ENCODE data around the gene MBD1.
"Not testable (repeated sequence)": the region's sequence is repeated elsewhere in the genome, so short reads cannot be mapped to it uniquely, and the experiment has no call there.

MBD1 gene

GRCh38 chr18:50289108-50289443 lies 7.8 kb upstream of the MBD1 start:
- no peak for DNase-seq (ENCODE audit: low read depth)

GRCh38 chr18:50288348-50289107 lies 7.2 kb upstream of the MBD1 start:
- DNase-seq (ENCODE audit: low read depth): not testable (repeated sequence)

- peak; percentile 83 for DNase-seq (ENCODE audit: low read depth)
Measured at GRCh38 chr18:50287441-50288347, 6.4 kb upstream of the MBD1 start, which contains the start of gene CXXC1. Gene CXXC1, minus strand, starts transcription at chr18:50287692. Its CDS starts 103 bp downstream, at chr18:50287589.

- no peak for DNase-seq (ENCODE audit: low read depth)
Measured at GRCh38 chr18:50287028-50287440, 5.7 kb upstream of the MBD1 start.

- DNase-seq (ENCODE audit: low read depth): no peak
Measured at GRCh38 chr18:50286391-50287027, 5.2 kb upstream of the MBD1 start.

- DNase-seq (ENCODE audit: low read depth): no peak
Measured at GRCh38 chr18:50285631-50286321, 4.5 kb upstream of the MBD1 start.

GRCh38 chr18:50285071-50285470 lies 3.7 kb upstream of the MBD1 start:
- no peak for DNase-seq (ENCODE audit: low read depth)

GRCh38 chr18:50284255-50284885 lies 3.0 kb upstream of the MBD1 start:
- no peak for DNase-seq (ENCODE audit: low read depth)

GRCh38 chr18:50283469-50284209 lies 2.3 kb upstream of the MBD1 start:
- no peak for DNase-seq (ENCODE audit: low read depth)

GRCh38 chr18:50282521-50283335 lies 1.4 kb upstream of the MBD1 start:
- DNase-seq (ENCODE audit: low read depth): no peak

GRCh38 chr18:50281972-50282520 lies 723 bp upstream of the MBD1 start:
- no peak for DNase-seq (ENCODE audit: low read depth)

GRCh38 chr18:50280707-50281294 lies 522 bp downstream of the MBD1 start:
- no peak for DNase-seq (ENCODE audit: low read depth)

GRCh38 chr18:50279752-50280151 lies 1.6 kb downstream of the MBD1 start:
- DNase-seq (ENCODE audit: low read depth): no peak

- no peak for DNase-seq (ENCODE audit: low read depth)
Measured at GRCh38 chr18:50277942-50278341, 3.4 kb downstream of the MBD1 start.

- DNase-seq (ENCODE audit: low read depth): no peak
Measured at GRCh38 chr18:50276452-50276851, 4.9 kb downstream of the MBD1 start.

- DNase-seq (ENCODE audit: low read depth): no peak
Measured at GRCh38 chr18:50275503-50276036, 5.8 kb downstream of the MBD1 start.

GRCh38 chr18:50274941-50275340 lies 6.4 kb downstream of the MBD1 start:
- no peak for DNase-seq (ENCODE audit: low read depth)

- no peak for DNase-seq (ENCODE audit: low read depth)
Measured at GRCh38 chr18:50274044-50274442, 7.3 kb downstream of the MBD1 start.
